Vagina (tissue), 2 donors: ENCODE data around the gene IFNL2. TPM values are rescaled to one million over a fixed set of nuclear protein-coding genes. Genes with fewer than 3 reads are reported as not detected.
"Not testable (repeated sequence)": the region's sequence is repeated elsewhere in the genome, so short reads cannot be mapped to it uniquely, and the experiment has no call there.

Experiments used
- DNase-seq, 2 donors: peaks; one replicate each; pipeline ENCODE4 v3.0.0-alpha.2; 2017; ENCODE audit errors: extremely low spot score in 2 of 2
- H3K27ac ChIP-seq: fragments of 200-600 bp; sonication (generic); one replicate; pipeline ENCODE4 v1.5.1; 2019
- H3K27me3 ChIP-seq: fragments of 200-600 bp; sonication (generic); one replicate; pipeline ENCODE4 v1.5.1; 2019
- H3K36me3 ChIP-seq, 2 donors: fragments of 200-600 bp; sonication (generic); one replicate each; pipeline ENCODE4 v1.5.1; 2017 to 2019
- H3K4me1 ChIP-seq: fragments of 200-600 bp; sonication (generic); one replicate; pipeline ENCODE4 v1.5.1; 2019
- H3K4me3 ChIP-seq, 2 donors: fragments of 200-600 bp; sonication (generic); 1 replicate in 1 of 2; 2 replicates in 1 of 2; pipeline ENCODE4 v1.5.1; 2016 to 2019
- H3K9me3 ChIP-seq: fragments of 200-600 bp; sonication (generic); one replicate; pipeline ENCODE4 v1.5.1; 2019
- CTCF ChIP-seq, 3 experiments: fragments of 450-650 bp in 2 of 3; fragments of 200-600 bp in 1 of 3; sonication (generic) in 1 of 3; IDR thresholded peaks; one replicate each; pipeline ENCODE4 v1.5.1; 2017 to 2019; ENCODE audit warnings: antibody characterized with exemption in 3 of 3, mild to moderate bottlenecking in 2 of 3, moderate library complexity in 2 of 3
- POLR2A ChIP-seq, 2 donors: fragments of 450-650 bp; IDR thresholded peaks; one replicate each; pipeline ENCODE4 v1.6.1; 2017; ENCODE audit warnings: antibody characterized with exemption in 2 of 2, mild to moderate bottlenecking in 2 of 2, moderate library complexity in 2 of 2
- POLR2AphosphoS5 ChIP-seq, 2 donors: sonication (generic); formaldehyde crosslinking; IDR thresholded peaks; one replicate each; pipeline ENCODE4 v1.9.0; 2017; ENCODE audit warnings: antibody characterized with exemption in 2 of 2, mild to moderate bottlenecking in 2 of 2, low read depth in 1 of 2; ENCODE audit not compliant: insufficient read depth in 1 of 2
- intact Hi-C: fragments of 100-400 bp; cut with DNase I; formaldehyde crosslinking; loops from one replicate; pipeline ENCODE4 v1.15.1; 2023
- total RNA-seq: library from RNA; depleted of rRNA; stranded (reverse); fragments of >200 nt; gene quantifications from one replicate; pipeline ENCODE4 v1.2.3, GENCODE V29; 2016

The IFNL2 gene
- total RNA-seq, 1 donor from 2014 or later = not detected

GRCh38 chr19:39270036-39270871, 2.1 kb downstream of the IFNL2 start:
- H3K36me3 ChIP-seq = no peaks in the 10 kb centered on the region
- intact Hi-C loops = no loop called here
- H3K4me3 ChIP-seq = no peak overlapping the region
- no peak for TF ChIP-seq POLR2AphosphoS5 (IDR thresholded peaks at IDR 0.05; ENCODE audit: insufficient read depth in 1 of 2, low read depth in 1 of 2)
- no peak for TF ChIP-seq POLR2A (IDR thresholded peaks at IDR 0.05)
- TF ChIP-seq CTCF (IDR thresholded peaks at IDR 0.05) = no peak
- no peak overlapping the region for H3K27ac ChIP-seq
- H3K27me3 ChIP-seq = no peaks in the 10 kb centered on the region
- peaks cover 2% of the 10 kb centered on the region for H3K4me1 ChIP-seq
- no peak for DNase-seq
- no peaks in the 10 kb centered on the region for H3K9me3 ChIP-seq

GRCh38 chr19:39273859-39274258, 5.7 kb downstream of the IFNL2 start:
- H3K36me3 ChIP-seq, H3K4me3 ChIP-seq, H3K4me1 ChIP-seq, intact Hi-C loops, H3K9me3 ChIP-seq, H3K27ac ChIP-seq, DNase-seq, H3K27me3 ChIP-seq: not testable (repeated sequence)

- DNase-seq = no peak
- intact Hi-C loops = no loop called here
Observed at GRCh38 chr19:39275578-39275977, 7.4 kb downstream of the IFNL2 start.

GRCh38 chr19:39276740-39277139, 8.5 kb downstream of the IFNL2 start:
- TF ChIP-seq POLR2A (IDR thresholded peaks at IDR 0.05) = no peak
- TF ChIP-seq POLR2AphosphoS5 (IDR thresholded peaks at IDR 0.05; ENCODE audit: insufficient read depth in 1 of 2, low read depth in 1 of 2) = no peak
- intact Hi-C loops = no loop called here
- Histone ChIP-seq H3K36me3 (no peaks in the 10 kb centered on the region), H3K9me3 (no peaks in the 10 kb centered on the region), H3K4me3 (no peak overlapping the region), H3K27ac (no peak overlapping the region), H3K4me1 (no peaks in the 10 kb centered on the region), H3K27me3 (no peaks in the 10 kb centered on the region)
- no peak for DNase-seq

More at GRCh38 chr19:39275578-39275977, 7.4 kb downstream of the IFNL2 start:
- Histone ChIP-seq H3K27me3 (no peaks in the 10 kb centered on the region), H3K4me3 (no peak overlapping the region), H3K9me3 (no peaks in the 10 kb centered on the region), H3K4me1 (no peaks in the 10 kb centered on the region), H3K27ac (no peak overlapping the region), H3K36me3 (no peaks in the 10 kb centered on the region)
- TF ChIP-seq POLR2AphosphoS5 (IDR thresholded peaks at IDR 0.05; ENCODE audit: insufficient read depth in 1 of 2, low read depth in 1 of 2) (no peak), CTCF (IDR thresholded peaks at IDR 0.05) (no peak), POLR2A (IDR thresholded peaks at IDR 0.05) (no peak)

- intact Hi-C loops = no loop called here
- Histone ChIP-seq H3K27me3 (no peaks in the 10 kb centered on the region), H3K27ac (no peak overlapping the region), H3K4me1 (no peaks in the 10 kb centered on the region), H3K36me3 (no peaks in the 10 kb centered on the region), H3K9me3 (no peaks in the 10 kb centered on the region), H3K4me3 (no peak overlapping the region)
- TF ChIP-seq CTCF (IDR thresholded peaks at IDR 0.05) (no peak), POLR2AphosphoS5 (IDR thresholded peaks at IDR 0.05; ENCODE audit: insufficient read depth in 1 of 2, low read depth in 1 of 2) (no peak), POLR2A (IDR thresholded peaks at IDR 0.05) (no peak)
- no peak for DNase-seq
Observed at GRCh38 chr19:39277598-39277997, 9.4 kb downstream of the IFNL2 start.

GRCh38 chr19:39282021-39282420, 13.8 kb downstream of the IFNL2 start:
- intact Hi-C loops = no loop called here
- DNase-seq = no peak
- Histone ChIP-seq H3K27me3 (no peaks in the 10 kb centered on the region), H3K9me3 (peaks cover 4% of the 10 kb centered on the region), H3K4me3 (no peak overlapping the region), H3K27ac (no peak overlapping the region), H3K4me1 (no peaks in the 10 kb centered on the region), H3K36me3 (no peaks in the 10 kb centered on the region)
- no peak for TF ChIP-seq POLR2AphosphoS5 (IDR thresholded peaks at IDR 0.05; ENCODE audit: insufficient read depth in 1 of 2, low read depth in 1 of 2)
- no peak for TF ChIP-seq CTCF (IDR thresholded peaks at IDR 0.05)
- TF ChIP-seq POLR2A (IDR thresholded peaks at IDR 0.05) = no peak
